Measurements from ENCODE around the gene DDX41.

The DDX41 gene

GRCh38 chr5:177483994-177484901, 32.5 kb downstream of the DDX41 start:
- DNase-seq (ENCODE audit: low read depth in 3 of 3): no peak

- no peak for DNase-seq (ENCODE audit: low read depth in 3 of 3)
Measured at GRCh38 chr5:177483042-177483441, 33.7 kb downstream of the DDX41 start.

GRCh38 chr5:177482359-177482795, 34.4 kb downstream of the DDX41 start:
- no peak for DNase-seq (ENCODE audit: low read depth in 3 of 3)

- DNase-seq (ENCODE audit: low read depth in 3 of 3): no peak
Measured at GRCh38 chr5:177479774-177480173, 37.0 kb downstream of the DDX41 start.

GRCh38 chr5:177478711-177479646, 37.8 kb downstream of the DDX41 start:
- no peak for DNase-seq (ENCODE audit: low read depth in 3 of 3)

- DNase-seq (ENCODE audit: low read depth in 3 of 3): no peak
Measured at GRCh38 chr5:177477701-177478477, 38.9 kb downstream of the DDX41 start.

GRCh38 chr5:177476531-177477233, 40.1 kb downstream of the DDX41 start:
- no peak for DNase-seq (ENCODE audit: low read depth in 3 of 3)

GRCh38 chr5:177475563-177476427, 41.0 kb downstream of the DDX41 start:
- no peak for DNase-seq (ENCODE audit: low read depth in 3 of 3)

GRCh38 chr5:177474846-177475562, 41.8 kb downstream of the DDX41 start:
- DNase-seq (ENCODE audit: low read depth in 3 of 3): no peak

GRCh38 chr5:177474002-177474476, 42.7 kb downstream of the DDX41 start:
- DNase-seq (ENCODE audit: low read depth in 3 of 3): no peak

GRCh38 chr5:177473443-177474001, 43.2 kb downstream of the DDX41 start, which contains the start of gene DBN1:
Gene DBN1 (minus strand): TSS chr5:177473634. CDS start chr5:177473521, 113 bp downstream.
- DNase-seq (ENCODE audit: low read depth in 3 of 3): no peak

GRCh38 chr5:177472460-177473442, 44.0 kb downstream of the DDX41 start:
- DNase-seq (ENCODE audit: low read depth in 3 of 3): no peak

- no peak for DNase-seq (ENCODE audit: low read depth in 3 of 3)
Measured at GRCh38 chr5:177471610-177472356, 45.0 kb downstream of the DDX41 start.

GRCh38 chr5:177470759-177471536, 45.8 kb downstream of the DDX41 start:
- no peak for DNase-seq (ENCODE audit: low read depth in 3 of 3)

GRCh38 chr5:177469750-177470525, 46.8 kb downstream of the DDX41 start:
- no peak for DNase-seq (ENCODE audit: low read depth in 3 of 3)
